ENCODE data around the gene ANKRD10.
A peak's percentile ranks its signal among the peaks of the same experiment; 100 is the strongest.

ANKRD10 gene

GRCh38 chr13:110914331-110915056 is 375 bp downstream of the ANKRD10 start:
- DNase-seq: peak; percentile 36 to 81 (median 53)

- DNase-seq: peak in 1 of 5 donors; percentile 36
Observed at GRCh38 chr13:110914081-110914330, 863 bp downstream of the ANKRD10 start.

GRCh38 chr13:110913322-110914080 is 1.4 kb downstream of the ANKRD10 start:
- peak in 1 of 5 donors; percentile 33 for DNase-seq

GRCh38 chr13:110912651-110913051 is 2.2 kb downstream of the ANKRD10 start:
- no peak for DNase-seq

- DNase-seq: no peak
Observed at GRCh38 chr13:110911880-110912279, 3.0 kb downstream of the ANKRD10 start.

GRCh38 chr13:110910013-110910890 is 4.6 kb downstream of the ANKRD10 start:
- no peak for DNase-seq

- DNase-seq: no peak
Observed at GRCh38 chr13:110907951-110908898, 6.6 kb downstream of the ANKRD10 start.

GRCh38 chr13:110907301-110907700 is 7.6 kb downstream of the ANKRD10 start:
- DNase-seq: no peak

- no peak for DNase-seq
Observed at GRCh38 chr13:110904748-110905147, 10.1 kb downstream of the ANKRD10 start.

- DNase-seq: no peak
Observed at GRCh38 chr13:110902370-110902769, 12.5 kb downstream of the ANKRD10 start.

- DNase-seq: no peak
Observed at GRCh38 chr13:110897521-110897920, 17.3 kb downstream of the ANKRD10 start.

- no peak for DNase-seq
Observed at GRCh38 chr13:110897014-110897413, 17.9 kb downstream of the ANKRD10 start.

GRCh38 chr13:110894086-110894485 is 20.8 kb downstream of the ANKRD10 start:
- no peak for DNase-seq

- no peak for DNase-seq
Observed at GRCh38 chr13:110893571-110893970, 21.3 kb downstream of the ANKRD10 start.

GRCh38 chr13:110890279-110891165 is 24.3 kb downstream of the ANKRD10 start:
- no peak for DNase-seq

- DNase-seq: no peak
Observed at GRCh38 chr13:110888390-110888789, 26.5 kb downstream of the ANKRD10 start.

- DNase-seq: no peak
Observed at GRCh38 chr13:110887597-110888333, 27.1 kb downstream of the ANKRD10 start.

GRCh38 chr13:110886870-110887596 is 27.8 kb downstream of the ANKRD10 start:
- DNase-seq: no peak

- no peak for DNase-seq
Observed at GRCh38 chr13:110885966-110886869, 28.7 kb downstream of the ANKRD10 start.

Measured in T-helper 1 cell (primary cell).